Keratinocyte (primary cell): ENCODE results near the gene MAGI1. TPM values are rescaled to one million over a fixed set of nuclear protein-coding genes. Genes with fewer than 3 reads are reported as not detected.

ENCODE experiments used
- DNase-seq: peaks from one replicate; pipeline ENCODE4 v3.0.0-alpha.2; 2011; ENCODE audit warnings: low read depth, missing footprints, low spot score
- FAIRE-seq: peaks from 2 replicates; lab custom pipeline; 2011; peaks lifted over from hg19 to GRCh38; lab: Jason Lieb, UNC
- H2AFZ ChIP-seq: 2 replicates; pipeline ENCODE4 v1.6.0; 2012; ENCODE audit warnings: low read length, control low read depth, inconsistent platforms; ENCODE audit not compliant: control insufficient read depth
- H3K27ac ChIP-seq: 2 replicates; pipeline ENCODE4 v1.5.1; 2011; ENCODE audit warnings: low read length; ENCODE audit not compliant: control insufficient read depth, insufficient read depth
- H3K27me3 ChIP-seq: 3 replicates; pipeline ENCODE4 v1.6.0; 2011; ENCODE audit warnings: low read length; ENCODE audit not compliant: control insufficient read depth, insufficient read depth; ENCODE audit errors: extremely low read depth
- H3K36me3 ChIP-seq, 2 experiments: 2 replicates in 1 of 2; 3 replicates in 1 of 2; pipeline ENCODE4 v1.5.1; 2011; ENCODE audit warnings: low read length in 2 of 2, mild to moderate bottlenecking in 1 of 2; ENCODE audit not compliant: control insufficient read depth in 2 of 2, insufficient read depth in 2 of 2; ENCODE audit errors: extremely low read depth in 1 of 2
- H3K4me1 ChIP-seq: 3 replicates; pipeline ENCODE4 v1.5.1; 2011; ENCODE audit warnings: low read length; ENCODE audit not compliant: control insufficient read depth, insufficient read depth; ENCODE audit errors: extremely low read depth
- H3K4me2 ChIP-seq: 3 replicates; pipeline ENCODE4 v1.6.0; 2011; ENCODE audit warnings: low read depth, low read length; ENCODE audit not compliant: control insufficient read depth, insufficient read depth; ENCODE audit errors: extremely low read depth
- H3K4me3 ChIP-seq, 3 experiments: fragments of 200-600 bp in 1 of 3; sonication (generic) in 1 of 3; 2 replicates in 2 of 3; 3 replicates in 1 of 3; pipeline ENCODE4 v1.5.1; 2011 to 2016; ENCODE audit warnings: low read length in 3 of 3, mild to moderate bottlenecking in 3 of 3, control low read depth in 2 of 3, inconsistent platforms in 1 of 3, low read depth in 1 of 3, mixed read lengths in 1 of 3, mixed run types in 1 of 3, moderate library complexity in 1 of 3; ENCODE audit not compliant: control insufficient read depth in 2 of 3, insufficient read depth in 2 of 3; ENCODE audit errors: extremely low read depth in 1 of 3
- H3K79me2 ChIP-seq: 2 replicates; pipeline ENCODE4 v1.6.0; 2012; ENCODE audit warnings: low read length; ENCODE audit not compliant: control insufficient read depth, insufficient read depth
- H3K9ac ChIP-seq: 3 replicates; pipeline ENCODE4 v1.6.0; 2011; ENCODE audit warnings: low read length; ENCODE audit not compliant: control insufficient read depth, insufficient read depth; ENCODE audit errors: extremely low read depth
- H3K9me1 ChIP-seq: 3 replicates; pipeline ENCODE4 v1.6.0; 2011; ENCODE audit warnings: low read length; ENCODE audit not compliant: control insufficient read depth, insufficient read depth; ENCODE audit errors: extremely low read depth
- H3K9me3 ChIP-seq: 2 replicates; pipeline ENCODE4 v1.5.1; 2012; ENCODE audit warnings: low read depth, low read length; ENCODE audit not compliant: control insufficient read depth
- H4K20me1 ChIP-seq: 3 replicates; pipeline ENCODE4 v1.6.0; 2011; ENCODE audit warnings: low read length; ENCODE audit not compliant: control insufficient read depth, insufficient read depth; ENCODE audit errors: extremely low read depth
- CTCF ChIP-seq, 3 experiments: IDR thresholded peaks in 1 of 3; conservative IDR thresholded peaks in 1 of 3; optimal IDR thresholded peaks in 1 of 3; 2 replicates in 2 of 3; 3 replicates in 1 of 3; pipeline versions ENCODE3 to v1.5.1; 2011; ENCODE audit warnings: low read length in 3 of 3, mild to moderate bottlenecking in 3 of 3, moderate library complexity in 2 of 3, control low read depth in 1 of 3, inconsistent platforms in 1 of 3; ENCODE audit not compliant: insufficient read depth in 2 of 3; ENCODE audit errors: extremely low read depth in 1 of 3
- EZH2 ChIP-seq: IDR thresholded peaks from one replicate; pipeline ENCODE4 v1.6.1; 2012; ENCODE audit warnings: inconsistent platforms, mild to moderate bottlenecking, low read length, moderate library complexity
- dilution Hi-C: fragments of 300-500 bp; cut with MboI; formaldehyde crosslinking; loops from one replicate; pipeline ENCODE4 v1.7.0; 2020; ENCODE audit warnings: low sequenced_read_pairs; ENCODE audit not compliant: extremely low pct_ligation_motif_present
- polyA plus RNA-seq, 5 experiments: library from polyadenylated mRNA; depleted of rRNA in 3 of 5; stranded (reverse) in 3 of 5; stranded (forward) in 1 of 5; unstranded in 1 of 5; fragments of >200 nt; gene quantifications; 1 replicate in 1 of 5; 2 replicates in 3 of 5; 3 replicates in 1 of 5; pipeline versions ENCODE4 v1.2.1 to v1.2.3, GENCODE V29; 2011 to 2012; ENCODE audit warnings: missing spikeins in 2 of 5, low read depth in 1 of 5, low replicate concordance in 1 of 5

The MAGI1 gene
- polyA plus RNA-seq, 1 donor (not counting 4 experiments of a cell fraction or from before 2014, with no cell fraction given): 10.9 TPM

DNA sequence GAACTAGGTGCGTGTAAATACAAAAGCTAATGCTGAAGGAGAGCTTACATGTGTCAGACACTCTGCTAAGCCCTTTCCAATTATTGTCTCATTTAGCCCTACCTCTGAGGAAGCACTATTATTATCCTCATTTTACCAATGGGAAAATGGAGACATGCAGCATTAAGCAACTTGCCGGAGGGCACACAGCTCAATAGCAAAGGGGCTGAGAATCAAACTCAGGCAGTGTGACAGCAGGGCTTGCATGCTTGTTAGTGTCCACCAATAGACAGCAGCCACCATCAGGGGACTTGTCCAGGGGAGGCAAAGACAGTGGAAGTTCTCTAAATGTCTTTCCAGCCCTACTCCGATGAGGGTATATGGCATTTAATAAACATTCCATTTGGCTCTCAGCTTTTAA lies 548.6 kb downstream of the MAGI1 start:
- FAIRE-seq (no peak), DNase-seq (no peak)
- TF ChIP-seq EZH2 (no peak), CTCF (optimal IDR thresholded peaks at IDR 0.05 in 1 of 3, IDR thresholded peaks at IDR 0.05 in 1 of 3, conservative IDR thresholded peaks at IDR 0.05 in 1 of 3; ENCODE audit: extremely low read depth in 1 of 3, insufficient read depth in 2 of 3, low read length in 3 of 3) (no peak)
- Histone ChIP-seq H4K20me1 (no peaks in the 10 kb centered on the region), H2AFZ (no peak overlapping the region), H3K79me2 (no peaks in the 10 kb centered on the region), H3K9ac (no peak overlapping the region), H3K27ac (no peak overlapping the region), H3K4me2 (no peak overlapping the region), H3K9me1 (no peaks in the 10 kb centered on the region), H3K36me3 (no peaks in the 10 kb centered on the region), H3K9me3 (no peaks in the 10 kb centered on the region), H3K4me1 (peaks cover 4% of the 10 kb centered on the region), H3K4me3 (no peak overlapping the region), H3K27me3 (no peaks in the 10 kb centered on the region)
- dilution Hi-C loops: no loop called here

- Histone ChIP-seq H3K9ac (no peak overlapping the region), H3K27me3 (no peaks in the 10 kb centered on the region), H3K36me3 (no peaks in the 10 kb centered on the region), H3K27ac (no peak overlapping the region), H4K20me1 (no peaks in the 10 kb centered on the region), H3K4me2 (no peak overlapping the region), H3K4me3 (no peak overlapping the region), H3K79me2 (no peaks in the 10 kb centered on the region), H3K4me1 (peaks cover 12% of the 10 kb centered on the region), H3K9me1 (no peaks in the 10 kb centered on the region), H2AFZ (no peak overlapping the region), H3K9me3 (no peaks in the 10 kb centered on the region)
- no peak for FAIRE-seq
- TF ChIP-seq CTCF (optimal IDR thresholded peaks at IDR 0.05 in 1 of 3, IDR thresholded peaks at IDR 0.05 in 1 of 3, conservative IDR thresholded peaks at IDR 0.05 in 1 of 3; ENCODE audit: extremely low read depth in 1 of 3, insufficient read depth in 2 of 3, low read length in 3 of 3) (no peak), EZH2 (no peak)
- DNase-seq: no peak
- dilution Hi-C loops: no loop called here
Measured at GRCh38 chr3:65489253-65489652, 549.5 kb downstream of the MAGI1 start.
